HepG2 (cell line): Measurements from ENCODE around the gene DISP2. TPM values are rescaled to one million over a fixed set of nuclear protein-coding genes. Genes with fewer than 3 reads are reported as not detected.

ENCODE experiments used
- IRF2 ChIP-seq: IDR thresholded peaks from 2 replicates; pipeline ENCODE4 v1.6.1; 2018; ENCODE audit warnings: missing genetic modification reagents, missing compliant biosample characterization
- PITX1 ChIP-seq: sonication (generic); formaldehyde crosslinking; IDR thresholded peaks from 2 replicates; pipeline ENCODE4 v1.5.1; 2020; ENCODE audit warnings: mild to moderate bottlenecking, missing genetic modification reagents
- POLR2AphosphoS2 ChIP-seq: IDR thresholded peaks from 2 replicates; pipeline ENCODE4 v1.6.1; 2011; ENCODE audit warnings: low read depth, low read length, improper control_type of control experiment
- RBFOX2 ChIP-seq: fragments of 200-400 bp; formaldehyde crosslinking; IDR thresholded peaks from 2 replicates; pipeline ENCODE4 v1.6.1; 2017; ENCODE audit warnings: low read depth, mild to moderate bottlenecking, low read length
- RNF2 ChIP-seq: fragments of 450-650 bp; conservative IDR thresholded peaks from 2 replicates; pipeline ENCODE4 v1.6.1; 2016; ENCODE audit warnings: low read depth
- SIN3A ChIP-seq: IDR thresholded peaks from 2 replicates; pipeline ENCODE4 v1.6.1; 2011; ENCODE audit warnings: low read depth, mild to moderate bottlenecking, control low read depth, low read length, borderline replicate concordance
- SOX5 ChIP-seq: IDR thresholded peaks from 2 replicates; pipeline ENCODE4 v1.6.1; 2016; ENCODE audit warnings: borderline replicate concordance
- ZFP90 ChIP-seq: sonication (generic); formaldehyde crosslinking; IDR thresholded peaks from 2 replicates; pipeline ENCODE4 v1.8.0; 2022; ENCODE audit warnings: missing genetic modification reagents, mild to moderate bottlenecking, inconsistent platforms, borderline replicate concordance
- polyA plus RNA-seq, 8 experiments: library from polyadenylated mRNA; depleted of rRNA in 3 of 8; stranded (reverse) in 7 of 8; unstranded in 1 of 8; fragments of >200 nt; fragmentation: Illumina TruSeq in 4 of 8; extraction: Trizol in 4 of 8; gene quantifications; 2 replicates each; pipeline versions ENCODE4 v1.2.1 to v1.2.3, GENCODE V29; 2011 to 2016; ENCODE audit warnings: low read depth in 4 of 8, missing spikeins in 1 of 8, mixed read lengths in 1 of 8; ENCODE audit not compliant: insufficient read depth in 1 of 8
- total RNA-seq, 5 experiments: library from RNA; depleted of rRNA; stranded (reverse); fragments of >200 nt; fragmentation: Illumina TruSeq; extraction: Trizol; gene quantifications; 2 replicates each; pipeline ENCODE4 v1.2.3, GENCODE V29; 2016; ENCODE audit warnings: low read depth in 1 of 5
- TF ChIP-seq, protein P1 (sequence below): IDR thresholded peaks from 2 replicates; pipeline ENCODE4 v1.6.1; 2012; ENCODE audit warnings: inconsistent platforms
- TF ChIP-seq, protein P2 (sequence below): sonication (generic); formaldehyde crosslinking; IDR thresholded peaks from 2 replicates; pipeline ENCODE4 v1.4.0; 2020; ENCODE audit warnings: mild to moderate bottlenecking, missing genetic modification reagents
- TF ChIP-seq, protein P3 (sequence below): IDR thresholded peaks from 2 replicates; pipeline ENCODE4 v1.6.1; 2016; ENCODE audit warnings: mild to moderate bottlenecking
- TF ChIP-seq, protein P4 (sequence below): sonication (generic); formaldehyde crosslinking; IDR thresholded peaks from 2 replicates; pipeline ENCODE4 v1.5.0; 2020; ENCODE audit warnings: mild to moderate bottlenecking, low read depth, missing genetic modification reagents, borderline replicate concordance
- TF ChIP-seq, protein P5 (sequence below): sonication (generic); formaldehyde crosslinking; IDR thresholded peaks from 2 replicates; pipeline ENCODE4 v1.5.1; 2020; ENCODE audit warnings: missing genetic modification reagents, mild to moderate bottlenecking, borderline replicate concordance
- TF ChIP-seq, protein P6 (sequence below), 2 experiments: sonication (generic) in 1 of 2; formaldehyde crosslinking in 1 of 2; IDR thresholded peaks; 2 replicates each; pipeline versions ENCODE4 v1.4.0 to v1.6.1; 2016 to 2020; ENCODE audit warnings: borderline replicate concordance in 1 of 2, low read depth in 1 of 2, mild to moderate bottlenecking in 1 of 2, missing genetic modification reagents in 1 of 2
- TF ChIP-seq, protein P7 (sequence below): sonication (generic); formaldehyde crosslinking; IDR thresholded peaks from 2 replicates; pipeline ENCODE4 v1.8.1; 2023; ENCODE audit warnings: mild to moderate bottlenecking, missing genetic modification reagents

DISP2 gene
- total and polyA plus RNA-seq, 2 of the 13 experiments (the other 11 are each of a cell fraction or from before 2014, with no cell fraction given): 0.09 to 0.32 TPM

DNA sequence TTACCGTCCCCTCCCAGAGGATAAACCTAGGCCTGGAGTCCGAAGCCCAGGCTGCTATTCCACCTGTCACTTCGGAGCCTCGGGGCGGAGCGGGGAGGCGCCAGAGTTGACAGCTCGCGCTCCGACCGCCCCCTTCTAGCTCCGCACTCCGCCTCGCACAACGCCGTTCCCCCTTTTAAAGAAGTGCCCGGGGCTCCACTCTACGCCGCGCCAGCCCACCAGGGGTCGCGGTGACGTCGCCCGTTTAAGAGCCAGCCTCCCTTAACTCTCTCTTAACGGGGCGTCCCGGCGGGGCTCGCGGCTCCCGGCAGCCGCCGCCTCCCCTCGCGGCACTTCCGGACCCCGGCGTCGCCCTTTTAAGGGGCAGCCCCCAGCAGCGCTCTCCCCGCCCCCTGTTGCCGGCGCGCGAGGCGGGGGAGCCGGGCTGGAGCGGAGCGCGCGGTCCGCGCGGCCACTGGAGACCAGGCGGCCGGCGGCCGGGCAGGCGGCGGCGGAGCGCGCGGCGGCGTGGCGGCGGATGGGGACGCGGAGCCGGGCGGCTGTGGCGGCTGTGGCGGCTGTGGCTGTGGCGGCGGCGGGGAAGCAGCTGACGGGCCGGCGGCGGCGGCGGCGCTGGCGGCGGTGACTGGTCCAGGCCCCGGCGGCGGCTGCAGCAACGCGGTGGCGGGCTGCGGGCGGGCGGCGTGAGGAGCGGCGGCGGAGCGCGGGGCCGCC, 34.6 kb upstream of the DISP2 start, which contains the start of gene INAFM2 (continued):
- TF ChIP-seq, protein P1, sequence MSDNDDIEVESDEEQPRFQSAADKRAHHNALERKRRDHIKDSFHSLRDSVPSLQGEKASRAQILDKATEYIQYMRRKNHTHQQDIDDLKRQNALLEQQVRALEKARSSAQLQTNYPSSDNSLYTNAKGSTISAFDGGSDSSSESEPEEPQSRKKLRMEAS: peak; percentile 94
- TF ChIP-seq ZFP90 (peak; percentile 67; the same call in 1 of the 2 replicates), RBFOX2 (peak; percentile 32; the same call in 1 of the 2 replicates), PITX1 (CRISPR knock-in tag) (no peak), POLR2AphosphoS2 (no peak), RNF2 (peak; percentile 84), SIN3A (peak; percentile 83), SOX5 (CRISPR knock-in tag) (peak; percentile 39; the same call in 1 of the 2 replicates), IRF2 (peak; percentile 18; the same call in 1 of the 2 replicates)
- TF ChIP-seq, protein P2, sequence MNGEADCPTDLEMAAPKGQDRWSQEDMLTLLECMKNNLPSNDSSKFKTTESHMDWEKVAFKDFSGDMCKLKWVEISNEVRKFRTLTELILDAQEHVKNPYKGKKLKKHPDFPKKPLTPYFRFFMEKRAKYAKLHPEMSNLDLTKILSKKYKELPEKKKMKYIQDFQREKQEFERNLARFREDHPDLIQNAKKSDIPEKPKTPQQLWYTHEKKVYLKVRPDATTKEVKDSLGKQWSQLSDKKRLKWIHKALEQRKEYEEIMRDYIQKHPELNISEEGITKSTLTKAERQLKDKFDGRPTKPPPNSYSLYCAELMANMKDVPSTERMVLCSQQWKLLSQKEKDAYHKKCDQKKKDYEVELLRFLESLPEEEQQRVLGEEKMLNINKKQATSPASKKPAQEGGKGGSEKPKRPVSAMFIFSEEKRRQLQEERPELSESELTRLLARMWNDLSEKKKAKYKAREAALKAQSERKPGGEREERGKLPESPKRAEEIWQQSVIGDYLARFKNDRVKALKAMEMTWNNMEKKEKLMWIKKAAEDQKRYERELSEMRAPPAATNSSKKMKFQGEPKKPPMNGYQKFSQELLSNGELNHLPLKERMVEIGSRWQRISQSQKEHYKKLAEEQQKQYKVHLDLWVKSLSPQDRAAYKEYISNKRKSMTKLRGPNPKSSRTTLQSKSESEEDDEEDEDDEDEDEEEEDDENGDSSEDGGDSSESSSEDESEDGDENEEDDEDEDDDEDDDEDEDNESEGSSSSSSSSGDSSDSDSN (CRISPR knock-in tag): peak; percentile 97
- TF ChIP-seq, protein P3, sequence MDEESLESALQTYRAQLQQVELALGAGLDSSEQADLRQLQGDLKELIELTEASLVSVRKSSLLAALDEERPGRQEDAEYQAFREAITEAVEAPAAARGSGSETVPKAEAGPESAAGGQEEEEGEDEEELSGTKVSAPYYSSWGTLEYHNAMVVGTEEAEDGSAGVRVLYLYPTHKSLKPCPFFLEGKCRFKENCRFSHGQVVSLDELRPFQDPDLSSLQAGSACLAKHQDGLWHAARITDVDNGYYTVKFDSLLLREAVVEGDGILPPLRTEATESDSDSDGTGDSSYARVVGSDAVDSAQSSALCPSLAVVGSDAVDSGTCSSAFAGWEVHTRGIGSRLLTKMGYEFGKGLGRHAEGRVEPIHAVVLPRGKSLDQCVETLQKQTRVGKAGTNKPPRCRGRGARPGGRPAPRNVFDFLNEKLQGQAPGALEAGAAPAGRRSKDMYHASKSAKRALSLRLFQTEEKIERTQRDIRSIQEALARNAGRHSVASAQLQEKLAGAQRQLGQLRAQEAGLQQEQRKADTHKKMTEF (CRISPR knock-in tag): peak; percentile 83
- TF ChIP-seq, protein P4, sequence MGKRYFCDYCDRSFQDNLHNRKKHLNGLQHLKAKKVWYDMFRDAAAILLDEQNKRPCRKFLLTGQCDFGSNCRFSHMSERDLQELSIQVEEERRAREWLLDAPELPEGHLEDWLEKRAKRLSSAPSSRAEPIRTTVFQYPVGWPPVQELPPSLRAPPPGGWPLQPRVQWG (CRISPR knock-in tag): no peak
- TF ChIP-seq, protein P5, sequence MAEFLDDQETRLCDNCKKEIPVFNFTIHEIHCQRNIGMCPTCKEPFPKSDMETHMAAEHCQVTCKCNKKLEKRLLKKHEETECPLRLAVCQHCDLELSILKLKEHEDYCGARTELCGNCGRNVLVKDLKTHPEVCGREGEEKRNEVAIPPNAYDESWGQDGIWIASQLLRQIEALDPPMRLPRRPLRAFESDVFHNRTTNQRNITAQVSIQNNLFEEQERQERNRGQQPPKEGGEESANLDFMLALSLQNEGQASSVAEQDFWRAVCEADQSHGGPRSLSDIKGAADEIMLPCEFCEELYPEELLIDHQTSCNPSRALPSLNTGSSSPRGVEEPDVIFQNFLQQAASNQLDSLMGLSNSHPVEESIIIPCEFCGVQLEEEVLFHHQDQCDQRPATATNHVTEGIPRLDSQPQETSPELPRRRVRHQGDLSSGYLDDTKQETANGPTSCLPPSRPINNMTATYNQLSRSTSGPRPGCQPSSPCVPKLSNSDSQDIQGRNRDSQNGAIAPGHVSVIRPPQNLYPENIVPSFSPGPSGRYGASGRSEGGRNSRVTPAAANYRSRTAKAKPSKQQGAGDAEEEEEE (CRISPR knock-in tag): no peak
- TF ChIP-seq, protein P6, sequence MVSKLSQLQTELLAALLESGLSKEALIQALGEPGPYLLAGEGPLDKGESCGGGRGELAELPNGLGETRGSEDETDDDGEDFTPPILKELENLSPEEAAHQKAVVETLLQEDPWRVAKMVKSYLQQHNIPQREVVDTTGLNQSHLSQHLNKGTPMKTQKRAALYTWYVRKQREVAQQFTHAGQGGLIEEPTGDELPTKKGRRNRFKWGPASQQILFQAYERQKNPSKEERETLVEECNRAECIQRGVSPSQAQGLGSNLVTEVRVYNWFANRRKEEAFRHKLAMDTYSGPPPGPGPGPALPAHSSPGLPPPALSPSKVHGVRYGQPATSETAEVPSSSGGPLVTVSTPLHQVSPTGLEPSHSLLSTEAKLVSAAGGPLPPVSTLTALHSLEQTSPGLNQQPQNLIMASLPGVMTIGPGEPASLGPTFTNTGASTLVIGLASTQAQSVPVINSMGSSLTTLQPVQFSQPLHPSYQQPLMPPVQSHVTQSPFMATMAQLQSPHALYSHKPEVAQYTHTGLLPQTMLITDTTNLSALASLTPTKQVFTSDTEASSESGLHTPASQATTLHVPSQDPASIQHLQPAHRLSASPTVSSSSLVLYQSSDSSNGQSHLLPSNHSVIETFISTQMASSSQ (IDR thresholded peaks at IDR 0.05; ENCODE audit: low read depth): no peak
- TF ChIP-seq, protein P6 (CRISPR knock-in tag; IDR thresholded peaks at IDR 0.05; ENCODE audit: borderline replicate concordance): peak; percentile 33; the same call in 1 of the 2 replicates
- TF ChIP-seq, protein P7, sequence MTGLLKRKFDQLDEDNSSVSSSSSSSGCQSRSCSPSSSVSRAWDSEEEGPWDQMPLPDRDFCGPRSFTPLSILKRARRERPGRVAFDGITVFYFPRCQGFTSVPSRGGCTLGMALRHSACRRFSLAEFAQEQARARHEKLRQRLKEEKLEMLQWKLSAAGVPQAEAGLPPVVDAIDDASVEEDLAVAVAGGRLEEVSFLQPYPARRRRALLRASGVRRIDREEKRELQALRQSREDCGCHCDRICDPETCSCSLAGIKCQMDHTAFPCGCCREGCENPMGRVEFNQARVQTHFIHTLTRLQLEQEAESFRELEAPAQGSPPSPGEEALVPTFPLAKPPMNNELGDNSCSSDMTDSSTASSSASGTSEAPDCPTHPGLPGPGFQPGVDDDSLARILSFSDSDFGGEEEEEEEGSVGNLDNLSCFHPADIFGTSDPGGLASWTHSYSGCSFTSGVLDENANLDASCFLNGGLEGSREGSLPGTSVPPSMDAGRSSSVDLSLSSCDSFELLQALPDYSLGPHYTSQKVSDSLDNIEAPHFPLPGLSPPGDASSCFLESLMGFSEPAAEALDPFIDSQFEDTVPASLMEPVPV: no peak
